Activated CD4-positive, alpha-beta T cell treated with anti-CD3 and anti-CD28 coated beads for 1 hour (primary cell): ENCODE measurements around the gene NBPF1.
"Not testable (repeated sequence)": the region's sequence is repeated elsewhere in the genome, so short reads cannot be mapped to it uniquely, and the experiment has no call there.

Experiments
- DNase-seq: peaks from one replicate; pipeline ENCODE4 v3.0.0-alpha.2; 2020

Gene NBPF1

GRCh38 chr1:16641159-16641975 is 28.0 kb upstream of the NBPF1 start:
- DNase-seq = not testable (repeated sequence)

DNA sequence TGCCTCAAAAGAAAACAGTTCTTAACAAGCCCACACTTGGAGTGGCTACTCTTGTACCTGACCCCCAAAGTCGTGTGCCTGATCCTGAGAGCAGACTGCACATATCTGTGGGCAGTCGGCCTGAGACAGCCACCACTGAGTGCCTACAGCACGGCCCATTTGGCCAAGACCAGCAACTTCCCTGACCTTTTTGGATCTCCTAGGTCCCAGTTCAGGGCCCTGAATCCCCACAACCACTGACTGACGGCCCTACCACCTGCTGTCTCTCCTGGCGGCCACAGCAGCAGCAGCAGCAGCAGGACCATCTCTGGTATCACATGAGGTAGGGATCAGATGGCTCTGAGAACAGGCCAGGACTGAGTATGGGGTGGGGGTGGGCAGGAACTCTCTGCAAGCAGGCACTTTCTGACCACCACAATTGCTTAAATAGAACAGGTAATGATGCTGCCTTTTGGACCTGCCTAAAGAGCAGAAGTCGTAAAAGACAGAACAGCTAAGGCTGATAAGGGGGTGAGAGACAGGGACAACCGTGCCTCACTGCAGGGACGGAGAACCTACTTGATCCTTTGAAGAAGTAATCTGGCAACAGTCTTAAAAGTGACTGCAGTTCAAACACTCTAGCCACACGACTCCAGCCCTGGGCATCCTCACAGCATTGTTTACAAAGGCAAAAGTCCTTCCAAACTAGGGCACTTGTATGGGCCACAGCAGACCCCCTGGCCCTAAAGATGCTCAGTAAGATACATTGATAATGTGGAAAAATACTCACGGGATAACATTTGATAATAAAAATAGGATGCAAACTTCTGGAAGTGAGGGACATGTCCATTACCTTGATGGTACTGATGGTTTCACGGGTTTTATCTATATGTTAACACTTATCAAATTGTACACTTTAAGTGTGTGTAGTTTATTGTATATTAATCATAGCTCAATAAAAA is 26.0 kb upstream of the NBPF1 start:
- peak; percentile 8 for DNase-seq

GRCh38 chr1:16637941-16638778 is 24.8 kb upstream of the NBPF1 start:
- DNase-seq = not testable (repeated sequence)

DNA sequence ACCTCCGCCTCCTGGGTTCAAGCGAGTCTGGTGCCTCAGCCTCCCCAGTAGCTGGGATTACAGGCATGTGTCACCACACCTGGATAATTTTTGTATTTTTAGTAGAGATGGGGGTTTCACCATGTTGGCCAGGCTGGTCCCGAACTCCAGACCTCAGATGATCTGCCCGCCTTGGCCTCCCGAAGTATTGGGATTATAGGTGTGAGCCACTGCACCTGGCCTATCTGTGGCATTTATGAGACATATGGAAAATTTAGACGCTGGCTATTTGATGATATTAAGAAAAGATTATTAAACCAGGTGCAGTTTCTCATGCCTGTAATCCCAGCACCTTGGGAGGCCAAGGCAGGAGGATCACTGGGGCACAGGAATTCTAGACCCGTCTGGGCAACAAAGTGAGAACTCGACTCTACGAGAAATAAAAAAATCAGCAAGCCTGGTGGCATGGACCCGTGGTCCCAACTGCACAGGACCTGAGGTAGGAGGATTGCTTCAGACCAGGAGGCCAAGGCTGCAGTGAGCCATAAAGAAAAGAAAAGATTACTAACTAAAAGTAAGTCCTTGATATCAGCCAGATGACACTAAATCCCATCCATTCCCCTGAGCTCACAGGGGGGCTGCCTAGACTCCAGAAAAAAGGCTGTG is 23.3 kb upstream of the NBPF1 start:
- DNase-seq = not testable (repeated sequence)

DNA sequence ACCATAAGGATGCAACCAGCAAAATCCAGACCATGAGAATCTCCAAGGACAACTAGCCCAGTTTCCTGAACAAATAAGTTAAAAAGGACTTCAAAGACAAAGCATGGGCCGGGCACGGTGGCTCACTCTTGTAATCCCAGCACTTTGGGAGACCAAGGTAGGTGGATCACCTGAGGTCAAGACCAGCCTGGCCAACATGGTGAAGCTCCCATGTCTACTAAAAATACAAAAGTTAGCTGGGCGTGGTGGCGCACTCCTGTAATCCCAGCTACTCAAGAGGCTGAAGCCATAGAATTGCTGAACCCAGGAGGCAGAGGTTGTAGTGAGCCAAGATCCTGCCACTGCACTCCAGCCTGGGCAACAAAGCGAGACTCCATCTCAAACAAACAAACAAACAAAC is 22.6 kb upstream of the NBPF1 start:
- DNase-seq = peak; percentile 8

DNA sequence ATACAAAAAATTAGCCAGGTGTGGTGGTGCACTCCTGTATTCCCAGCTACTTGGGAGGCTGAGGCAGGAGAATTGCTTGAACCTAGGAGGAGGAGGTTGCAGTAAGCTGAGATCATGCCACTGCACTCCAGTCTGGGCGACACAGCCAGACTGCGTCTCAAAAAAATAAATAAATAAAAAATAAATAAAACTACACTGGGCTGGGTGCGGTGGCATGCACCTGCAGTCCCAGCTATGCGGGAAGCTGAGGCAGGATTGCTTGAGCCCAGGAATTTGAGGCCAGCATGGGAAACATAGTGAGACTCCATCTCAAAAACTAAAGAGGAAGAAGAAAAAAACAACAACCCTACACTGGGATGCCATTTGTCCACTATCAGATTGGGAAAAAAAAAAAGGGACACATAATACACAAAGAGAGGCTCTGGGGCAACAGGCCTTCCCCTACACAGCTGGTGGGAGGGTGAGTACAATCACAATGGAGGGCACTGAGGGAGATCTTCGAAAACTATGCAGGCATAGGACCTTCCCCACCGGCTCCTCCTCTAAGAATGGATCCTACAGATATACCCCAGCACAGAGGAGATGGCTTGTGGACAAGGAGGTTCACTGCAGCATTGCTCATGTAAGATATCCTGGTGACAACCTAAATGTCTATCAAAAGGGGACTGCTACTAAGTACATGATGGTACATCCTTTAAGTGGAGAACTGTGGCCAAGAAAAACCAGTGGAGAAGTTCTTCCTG is 20.3 kb upstream of the NBPF1 start:
- DNase-seq = not testable (repeated sequence)

- peak; percentile 7 for DNase-seq
Measured at GRCh38 chr1:16632044-16632850, 18.9 kb upstream of the NBPF1 start.

GRCh38 chr1:16631248-16632043 is 18.1 kb upstream of the NBPF1 start:
- DNase-seq = no peak

GRCh38 chr1:16630661-16631247 is 17.4 kb upstream of the NBPF1 start:
- peak; percentile 9 for DNase-seq

GRCh38 chr1:16629916-16630530 is 16.7 kb upstream of the NBPF1 start:
- DNase-seq = peak; percentile 9

- DNase-seq = peak; percentile 11
Measured at GRCh38 chr1:16628361-16629111, 15.2 kb upstream of the NBPF1 start.

DNA sequence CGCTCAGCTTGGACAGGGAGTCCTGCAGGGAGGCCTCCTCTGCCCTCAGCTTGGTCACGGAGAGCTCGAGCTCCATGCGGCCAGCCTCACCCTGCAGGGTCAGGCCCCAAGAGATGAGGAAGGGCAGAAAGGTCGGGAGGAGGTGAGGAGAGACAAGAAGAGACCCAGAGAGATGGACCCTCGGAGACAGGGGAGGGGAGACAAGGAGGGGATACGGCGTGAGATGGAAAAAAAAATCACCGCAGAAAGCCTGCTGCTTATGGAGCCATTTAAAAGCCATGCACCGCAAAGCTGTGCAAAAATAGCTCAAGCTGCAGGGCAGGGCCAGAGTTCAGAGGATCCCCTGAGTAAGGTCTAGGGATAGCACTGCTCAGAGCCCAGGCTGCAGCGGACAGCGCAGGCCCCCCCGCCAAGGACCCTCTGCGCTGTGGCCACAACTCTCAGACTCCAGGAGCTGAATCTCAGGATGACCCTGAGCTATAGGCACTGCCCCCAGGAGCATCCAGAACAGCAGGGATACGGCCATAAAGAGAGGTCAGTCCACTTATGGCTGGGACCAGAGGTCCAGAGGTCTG is 13.1 kb upstream of the NBPF1 start:
- not testable (repeated sequence) for DNase-seq

- peak; percentile 20 for DNase-seq
Measured at GRCh38 chr1:16625497-16626408, 12.4 kb upstream of the NBPF1 start.

DNA sequence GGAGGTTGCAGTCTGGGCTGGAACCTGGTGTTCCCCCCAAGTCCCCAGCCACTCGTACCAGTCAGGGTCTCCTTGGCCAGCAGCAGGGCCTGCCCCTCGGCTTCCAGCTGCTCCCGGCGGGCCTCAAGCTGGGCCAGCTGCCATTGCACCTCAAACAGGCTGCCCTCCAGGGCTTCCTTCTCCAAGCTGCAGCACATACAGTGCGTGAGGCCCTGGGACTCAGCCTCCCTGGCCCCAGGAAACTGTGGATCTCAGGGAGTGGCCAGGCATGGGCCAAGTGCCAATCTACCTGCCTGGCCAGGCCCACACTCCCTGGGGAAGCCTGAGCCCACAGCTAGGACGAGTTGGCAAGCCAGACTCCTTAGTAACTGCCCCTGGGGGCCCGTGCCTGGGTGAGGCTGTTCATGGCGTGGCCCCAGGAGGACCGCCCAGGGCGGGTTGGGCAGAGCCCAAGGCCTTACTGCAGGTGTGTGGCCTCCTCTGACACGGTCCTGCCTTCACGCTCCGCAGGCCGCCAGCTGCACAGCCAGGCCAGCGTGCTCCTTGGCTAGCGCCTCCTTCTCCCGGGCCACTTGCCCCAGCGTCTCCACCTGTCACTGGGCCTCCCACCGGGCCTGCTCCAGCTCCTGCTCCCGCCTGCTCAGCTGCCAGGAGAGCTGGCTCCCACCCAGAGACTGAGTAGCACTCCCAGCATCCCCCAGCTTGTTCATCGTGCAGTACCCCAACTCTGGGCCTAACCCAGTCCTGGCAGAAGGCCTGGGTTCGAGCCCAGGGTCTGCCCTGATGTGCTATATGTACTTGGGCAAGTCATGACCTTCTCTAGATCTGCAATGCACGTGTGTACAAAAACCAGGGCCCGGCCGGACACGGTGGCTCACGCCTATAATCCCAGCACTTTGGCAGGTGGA is 10.7 kb upstream of the NBPF1 start:
- peak; percentile 12 for DNase-seq

DNA sequence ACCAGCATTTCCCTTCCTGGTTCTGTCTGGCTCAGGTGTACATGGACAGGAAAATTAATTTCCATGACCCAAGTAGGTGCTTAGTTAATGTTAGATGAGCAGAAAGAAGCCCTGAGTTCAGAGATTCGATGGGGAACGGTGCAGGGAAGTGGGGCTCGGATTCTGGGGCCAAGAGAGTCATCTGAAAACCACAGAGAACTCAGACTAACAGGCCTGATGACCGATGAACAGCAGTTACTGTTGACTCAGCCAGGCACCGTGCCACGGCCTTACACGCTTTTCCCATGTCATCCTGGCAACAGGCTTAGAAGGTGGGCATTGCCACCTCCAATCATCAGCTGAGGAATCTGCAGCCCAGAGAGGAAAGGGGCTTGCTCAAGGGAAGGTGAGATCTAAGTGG is 10.0 kb upstream of the NBPF1 start:
- peak; percentile 10 for DNase-seq
